HEK293 (cell line): Measurements from ENCODE around the gene ANKRD36C.
"Not testable (repeated sequence)": the region's sequence is repeated elsewhere in the genome, so short reads cannot be mapped to it uniquely, and the experiment has no call there.

Experiments used
- YY1 ChIP-seq: fragments of 450-650 bp; formaldehyde crosslinking; IDR thresholded peaks from 2 replicates; pipeline ENCODE4 v1.5.1; 2018; ENCODE audit warnings: missing biosample characterization, missing genetic modification characterization
- ZNF214 ChIP-seq: fragments of 450-650 bp; formaldehyde crosslinking; IDR thresholded peaks from 2 replicates; pipeline ENCODE4 v1.5.1; 2017; ENCODE audit warnings: missing biosample characterization, mild to moderate bottlenecking, missing genetic modification characterization, borderline replicate concordance
- ZNF23 ChIP-seq: fragments of 450-650 bp; formaldehyde crosslinking; IDR thresholded peaks from 2 replicates; pipeline ENCODE4 v1.5.1; 2016; ENCODE audit warnings: missing biosample characterization, missing genetic modification characterization, borderline replicate concordance
- ZNF350 ChIP-seq: fragments of 450-650 bp; formaldehyde crosslinking; IDR thresholded peaks from 2 replicates; pipeline ENCODE4 v1.5.0; 2017; ENCODE audit warnings: missing biosample characterization, mild to moderate bottlenecking, missing genetic modification characterization
- ZNF37A ChIP-seq: fragments of 450-650 bp; IDR thresholded peaks from 2 replicates; pipeline ENCODE4 v1.5.1; 2018; ENCODE audit warnings: missing biosample characterization, missing genetic modification characterization
- ZNF610 ChIP-seq: fragments of 450-650 bp; formaldehyde crosslinking; IDR thresholded peaks from 2 replicates; pipeline ENCODE4 v1.5.1; 2016; ENCODE audit warnings: missing biosample characterization, missing genetic modification characterization, borderline replicate concordance
- ZSCAN23 ChIP-seq: fragments of 450-650 bp; formaldehyde crosslinking; IDR thresholded peaks from 2 replicates; pipeline ENCODE4 v1.5.1; 2016; ENCODE audit warnings: missing biosample characterization, missing genetic modification characterization
- TF ChIP-seq, protein P1 (sequence below): fragments of 450-650 bp; formaldehyde crosslinking; IDR thresholded peaks from 2 replicates; pipeline ENCODE4 v1.5.1; 2016; ENCODE audit warnings: missing biosample characterization, missing genetic modification characterization

DNA sequence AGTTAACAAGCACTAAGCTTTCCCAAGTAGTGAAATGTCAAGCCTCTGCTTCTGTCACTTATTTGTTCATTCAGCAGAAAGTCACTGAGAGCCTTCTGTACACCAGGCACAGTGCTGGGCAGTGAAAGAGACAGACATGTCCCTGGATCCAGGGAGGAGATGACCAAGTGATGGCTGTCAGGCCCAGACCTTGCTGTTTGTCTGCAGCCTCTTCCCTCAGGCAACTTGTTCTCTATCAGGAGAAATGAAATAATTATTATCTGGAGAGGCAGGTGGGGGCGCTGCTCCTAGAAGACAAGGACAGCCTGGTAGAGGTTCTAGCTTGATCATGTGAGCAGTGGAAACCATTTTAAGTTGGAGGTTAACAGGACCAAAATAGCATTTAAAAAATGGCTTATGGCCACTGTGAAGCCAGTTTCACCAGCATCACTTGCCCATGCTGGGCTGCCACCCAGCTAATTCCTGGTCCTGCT is 21.2 kb upstream of the ANKRD36C start:
- TF ChIP-seq, protein P1, sequence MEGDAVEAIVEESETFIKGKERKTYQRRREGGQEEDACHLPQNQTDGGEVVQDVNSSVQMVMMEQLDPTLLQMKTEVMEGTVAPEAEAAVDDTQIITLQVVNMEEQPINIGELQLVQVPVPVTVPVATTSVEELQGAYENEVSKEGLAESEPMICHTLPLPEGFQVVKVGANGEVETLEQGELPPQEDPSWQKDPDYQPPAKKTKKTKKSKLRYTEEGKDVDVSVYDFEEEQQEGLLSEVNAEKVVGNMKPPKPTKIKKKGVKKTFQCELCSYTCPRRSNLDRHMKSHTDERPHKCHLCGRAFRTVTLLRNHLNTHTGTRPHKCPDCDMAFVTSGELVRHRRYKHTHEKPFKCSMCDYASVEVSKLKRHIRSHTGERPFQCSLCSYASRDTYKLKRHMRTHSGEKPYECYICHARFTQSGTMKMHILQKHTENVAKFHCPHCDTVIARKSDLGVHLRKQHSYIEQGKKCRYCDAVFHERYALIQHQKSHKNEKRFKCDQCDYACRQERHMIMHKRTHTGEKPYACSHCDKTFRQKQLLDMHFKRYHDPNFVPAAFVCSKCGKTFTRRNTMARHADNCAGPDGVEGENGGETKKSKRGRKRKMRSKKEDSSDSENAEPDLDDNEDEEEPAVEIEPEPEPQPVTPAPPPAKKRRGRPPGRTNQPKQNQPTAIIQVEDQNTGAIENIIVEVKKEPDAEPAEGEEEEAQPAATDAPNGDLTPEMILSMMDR (tag by site-specific recombination) = not testable (repeated sequence)
- TF ChIP-seq ZNF214 (tag by site-specific recombination); YY1 (tag by site-specific recombination); ZNF350; ZNF23; ZNF37A (tag by site-specific recombination); ZSCAN23; ZNF610 (tag by site-specific recombination): not testable (repeated sequence)
